HG03469 (cell line): ENCODE results near the gene IL34.

Experiments
- ATAC-seq: cut with Tn5 transposase; IDR thresholded peaks from one replicate; pipeline ENCODE4 v1.9.1; 2021; ENCODE audit warnings: mild to moderate bottlenecking, moderate library complexity, moderate number of reproducible peaks; ENCODE audit not compliant: unreplicated experiment

Gene IL34

GRCh38 chr16:70700101-70701020, 54.0 kb downstream of the IL34 start:
- no peak for ATAC-seq

GRCh38 chr16:70701036-70701435, 54.7 kb downstream of the IL34 start:
- ATAC-seq: no peak

GRCh38 chr16:70701596-70701995, 55.2 kb downstream of the IL34 start:
- ATAC-seq: no peak

- no peak for ATAC-seq
Measured at GRCh38 chr16:70701998-70702397, 55.6 kb downstream of the IL34 start.

GRCh38 chr16:70702624-70703023, 56.3 kb downstream of the IL34 start:
- no peak for ATAC-seq

GRCh38 chr16:70703041-70703834, 56.9 kb downstream of the IL34 start:
- no peak for ATAC-seq

- no peak for ATAC-seq
Measured at GRCh38 chr16:70703835-70704381, 57.5 kb downstream of the IL34 start.

- ATAC-seq: no peak
Measured at GRCh38 chr16:70704586-70704985, 58.2 kb downstream of the IL34 start.

GRCh38 chr16:70705056-70705455, 58.7 kb downstream of the IL34 start:
- ATAC-seq: no peak

- ATAC-seq: no peak
Measured at GRCh38 chr16:70706948-70707465, 60.6 kb downstream of the IL34 start.

GRCh38 chr16:70708366-70709246, 62.2 kb downstream of the IL34 start:
- no peak for ATAC-seq

- no peak for ATAC-seq
Measured at GRCh38 chr16:70709457-70709856, 63.1 kb downstream of the IL34 start.

GRCh38 chr16:70709942-70710341, 63.6 kb downstream of the IL34 start:
- no peak for ATAC-seq
